AG09309 (cell line): ENCODE measurements around the gene MRPL16.

Experiments
- DNase-seq: peaks from one replicate; pipeline ENCODE4 v3.0.0-alpha.2; 2010; ENCODE audit warnings: low read depth
- H3K4me3 ChIP-seq: 2 replicates; pipeline ENCODE4 v1.5.1; 2011; ENCODE audit warnings: mild to moderate bottlenecking, low read depth, low read length, moderate library complexity; ENCODE audit not compliant: control insufficient read depth
- TF ChIP-seq, protein P1 (sequence below): IDR thresholded peaks from 2 replicates; pipeline ENCODE4 v1.5.1; 2011; ENCODE audit warnings: mild to moderate bottlenecking, low read depth, low read length, inconsistent platforms; ENCODE audit not compliant: insufficient read depth, control insufficient read depth; ENCODE audit errors: missing control alignments

The MRPL16 gene

GRCh38 chr11:59771605-59772004 is 39.0 kb downstream of the MRPL16 start:
- DNase-seq: no peak
- TF ChIP-seq, protein P1, sequence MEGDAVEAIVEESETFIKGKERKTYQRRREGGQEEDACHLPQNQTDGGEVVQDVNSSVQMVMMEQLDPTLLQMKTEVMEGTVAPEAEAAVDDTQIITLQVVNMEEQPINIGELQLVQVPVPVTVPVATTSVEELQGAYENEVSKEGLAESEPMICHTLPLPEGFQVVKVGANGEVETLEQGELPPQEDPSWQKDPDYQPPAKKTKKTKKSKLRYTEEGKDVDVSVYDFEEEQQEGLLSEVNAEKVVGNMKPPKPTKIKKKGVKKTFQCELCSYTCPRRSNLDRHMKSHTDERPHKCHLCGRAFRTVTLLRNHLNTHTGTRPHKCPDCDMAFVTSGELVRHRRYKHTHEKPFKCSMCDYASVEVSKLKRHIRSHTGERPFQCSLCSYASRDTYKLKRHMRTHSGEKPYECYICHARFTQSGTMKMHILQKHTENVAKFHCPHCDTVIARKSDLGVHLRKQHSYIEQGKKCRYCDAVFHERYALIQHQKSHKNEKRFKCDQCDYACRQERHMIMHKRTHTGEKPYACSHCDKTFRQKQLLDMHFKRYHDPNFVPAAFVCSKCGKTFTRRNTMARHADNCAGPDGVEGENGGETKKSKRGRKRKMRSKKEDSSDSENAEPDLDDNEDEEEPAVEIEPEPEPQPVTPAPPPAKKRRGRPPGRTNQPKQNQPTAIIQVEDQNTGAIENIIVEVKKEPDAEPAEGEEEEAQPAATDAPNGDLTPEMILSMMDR: no peak
- no peak overlapping the region for H3K4me3 ChIP-seq

GRCh38 chr11:59770869-59771268 is 39.7 kb downstream of the MRPL16 start:
- H3K4me3 ChIP-seq: no peak overlapping the region
- no peak for DNase-seq
- TF ChIP-seq, protein P1: no peak

DNA sequence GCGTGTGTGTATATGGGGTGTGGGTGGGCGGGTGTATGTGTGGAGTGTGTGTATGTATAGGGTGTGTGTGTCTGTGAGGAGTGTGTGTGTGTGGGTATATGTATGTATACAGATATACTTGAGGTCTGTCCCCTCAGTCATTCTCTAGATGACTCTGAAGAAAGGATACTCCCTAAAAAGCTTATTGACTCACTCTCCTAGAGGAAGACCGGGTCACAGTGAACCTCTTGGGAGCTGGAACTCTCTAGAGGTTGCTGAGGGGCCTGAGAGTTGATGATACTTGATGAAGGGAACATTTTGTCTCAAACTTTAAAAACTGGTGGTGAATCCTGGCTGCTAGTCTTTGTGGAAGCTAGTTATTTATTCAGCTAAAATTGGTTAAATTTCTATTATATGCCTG is 40.3 kb downstream of the MRPL16 start:
- H3K4me3 ChIP-seq: no peak overlapping the region
- TF ChIP-seq, protein P1: no peak
- no peak for DNase-seq

DNA sequence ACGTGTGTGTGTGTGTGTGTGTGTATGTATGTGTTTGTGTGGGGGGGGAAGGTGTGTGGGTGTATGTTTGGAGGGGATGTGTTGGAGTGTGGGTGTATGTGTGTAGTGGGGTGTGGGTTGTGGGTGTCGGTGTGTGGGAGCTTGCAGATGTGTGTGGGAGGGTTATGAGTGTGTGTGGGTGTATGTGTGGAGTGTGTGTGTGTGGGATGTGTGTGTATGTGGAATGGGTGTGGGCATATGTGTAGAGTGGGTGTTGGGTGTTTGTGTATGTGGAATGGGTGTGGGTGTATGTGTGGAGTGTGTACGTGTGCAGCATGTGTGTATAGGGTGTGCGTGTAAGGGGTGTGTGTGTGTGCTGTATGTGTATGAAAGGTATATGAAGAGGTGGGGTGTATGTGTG is 40.8 kb downstream of the MRPL16 start:
- no peak overlapping the region for H3K4me3 ChIP-seq
- TF ChIP-seq, protein P1: no peak
- DNase-seq: no peak

- H3K4me3 ChIP-seq: no peak overlapping the region
- DNase-seq: no peak
- TF ChIP-seq, protein P1: no peak
These were observed 41.5 kb downstream of the MRPL16 start for GRCh38 chr11:59769111-59769510.

- DNase-seq: no peak
- TF ChIP-seq, protein P1: no peak
- no peak overlapping the region for H3K4me3 ChIP-seq
These were observed 43.4 kb downstream of the MRPL16 start for GRCh38 chr11:59767225-59767611.
